Gastrocnemius medialis (tissue), 4 donors: ENCODE results near the gene CFDP1.

Experiments used
- CTCF ChIP-seq, 5 experiments: fragments of 450-650 bp in 3 of 5; fragments of 200-600 bp in 2 of 5; sonication (generic) in 2 of 5; IDR thresholded peaks in 4 of 5; conservative IDR thresholded peaks in 1 of 5; 1 replicate in 4 of 5; 2 replicates in 1 of 5; pipeline ENCODE4 v1.5.1; 2016 to 2019; ENCODE audit warnings: antibody characterized with exemption in 5 of 5, mild to moderate bottlenecking in 3 of 5, moderate library complexity in 3 of 5
- POLR2A ChIP-seq, 2 donors: fragments of 450-650 bp; IDR thresholded peaks; one replicate each; pipeline ENCODE4 v1.6.1; 2017; ENCODE audit warnings: antibody characterized with exemption in 2 of 2, mild to moderate bottlenecking in 2 of 2, moderate library complexity in 2 of 2

GRCh38 chr16:75446416-75446815 is 13.1 kb upstream of the CFDP1 start:
- TF ChIP-seq CTCF (IDR thresholded peaks at IDR 0.05 in 4 of 5, conservative IDR thresholded peaks at IDR 0.05 in 1 of 5) (no peak), POLR2A (IDR thresholded peaks at IDR 0.05) (no peak)
